HepG2 (cell line): ENCODE data around the gene SEPHS2. TPM values are rescaled to one million over a fixed set of nuclear protein-coding genes. Genes with fewer than 3 reads are reported as not detected.

Experiments
- CSRNP2 ChIP-seq: sonication (generic); formaldehyde crosslinking; conservative IDR thresholded peaks from 2 replicates; pipeline ENCODE4 v1.8.0; 2022; ENCODE audit warnings: low read depth, missing genetic modification reagents
- ETV5 ChIP-seq: IDR thresholded peaks from 2 replicates; pipeline ENCODE4 v1.6.1; 2018; ENCODE audit warnings: missing biosample characterization, missing genetic modification reagents, inconsistent platforms, borderline replicate concordance
- HDAC2 ChIP-seq: sonication (generic); formaldehyde crosslinking; IDR thresholded peaks from 2 replicates; pipeline ENCODE4 v1.4.0; 2020; ENCODE audit warnings: missing genetic modification reagents
- HMGXB3 ChIP-seq: sonication (generic); formaldehyde crosslinking; IDR thresholded peaks from 2 replicates; pipeline ENCODE4 v1.4.0; 2020; ENCODE audit warnings: missing genetic modification reagents, borderline replicate concordance
- IKZF5 ChIP-seq: IDR thresholded peaks from 2 replicates; pipeline ENCODE4 v1.6.1; 2018; ENCODE audit warnings: missing genetic modification reagents, mild to moderate bottlenecking, missing compliant biosample characterization
- ISL2 ChIP-seq: sonication (generic); formaldehyde crosslinking; IDR thresholded peaks from 2 replicates; pipeline ENCODE4 v1.5.0; 2020; ENCODE audit warnings: missing genetic modification reagents
- KDM5A ChIP-seq: fragments of 200-600 bp; sonication (generic); IDR thresholded peaks from 2 replicates; pipeline ENCODE4 v1.7.0; 2018; ENCODE audit warnings: antibody characterized with exemption, mild to moderate bottlenecking, low read length, borderline replicate concordance
- MAFG ChIP-seq: sonication (generic); formaldehyde crosslinking; IDR thresholded peaks from 2 replicates; pipeline ENCODE4 v1.5.1; 2020; ENCODE audit warnings: mild to moderate bottlenecking, missing genetic modification reagents
- PITX1 ChIP-seq: sonication (generic); formaldehyde crosslinking; IDR thresholded peaks from 2 replicates; pipeline ENCODE4 v1.5.1; 2020; ENCODE audit warnings: mild to moderate bottlenecking, missing genetic modification reagents
- RORA ChIP-seq: sonication (generic); formaldehyde crosslinking; IDR thresholded peaks from 2 replicates; pipeline ENCODE4 v1.5.0; 2020; ENCODE audit warnings: mild to moderate bottlenecking, missing genetic modification reagents, moderate library complexity
- SP140L ChIP-seq: sonication (generic); formaldehyde crosslinking; IDR thresholded peaks from 2 replicates; pipeline ENCODE4 v1.4.0; 2020; ENCODE audit warnings: missing genetic modification reagents, borderline replicate concordance
- ZEB1 ChIP-seq: IDR thresholded peaks from 2 replicates; pipeline ENCODE4 v1.6.1; 2012; ENCODE audit warnings: mild to moderate bottlenecking, low read depth, inconsistent platforms; ENCODE audit not compliant: insufficient replicate concordance
- ZNF24 ChIP-seq: fragments of 450-650 bp; IDR thresholded peaks from 2 replicates; pipeline ENCODE4 v1.6.1; 2017; ENCODE audit warnings: antibody characterized with exemption, mild to moderate bottlenecking
- ZNF343 ChIP-seq: sonication (generic); formaldehyde crosslinking; IDR thresholded peaks from 2 replicates; pipeline ENCODE4 v1.4.0; 2020; ENCODE audit warnings: mild to moderate bottlenecking, missing genetic modification reagents
- ZNF383 ChIP-seq: sonication (generic); formaldehyde crosslinking; IDR thresholded peaks from 2 replicates; pipeline ENCODE4 v1.4.0; 2020; ENCODE audit warnings: missing genetic modification reagents, mild to moderate bottlenecking, borderline replicate concordance
- ZNF687 ChIP-seq: sonication (generic); formaldehyde crosslinking; IDR thresholded peaks from 2 replicates; pipeline ENCODE4 v1.5.1; 2020; ENCODE audit warnings: mild to moderate bottlenecking, missing genetic modification reagents, moderate library complexity
- ZNF740 ChIP-seq: sonication (generic); formaldehyde crosslinking; IDR thresholded peaks from 2 replicates; pipeline ENCODE4 v1.4.0; 2020; ENCODE audit warnings: missing genetic modification reagents
- polyA plus RNA-seq, 8 experiments: library from polyadenylated mRNA; depleted of rRNA in 3 of 8; stranded (reverse) in 7 of 8; unstranded in 1 of 8; fragments of >200 nt; fragmentation: Illumina TruSeq in 4 of 8; extraction: Trizol in 4 of 8; gene quantifications; 2 replicates each; pipeline versions ENCODE4 v1.2.1 to v1.2.3, GENCODE V29; 2011 to 2016; ENCODE audit warnings: low read depth in 4 of 8, missing spikeins in 1 of 8, mixed read lengths in 1 of 8; ENCODE audit not compliant: insufficient read depth in 1 of 8
- total RNA-seq, 5 experiments: library from RNA; depleted of rRNA; stranded (reverse); fragments of >200 nt; fragmentation: Illumina TruSeq; extraction: Trizol; gene quantifications; 2 replicates each; pipeline ENCODE4 v1.2.3, GENCODE V29; 2016; ENCODE audit warnings: low read depth in 1 of 5

Gene SEPHS2
- total and polyA plus RNA-seq, 2 of the 13 experiments (the other 11 are each of a cell fraction or from before 2014, with no cell fraction given) = 20.7 to 127 TPM

- TF ChIP-seq ZNF740 (CRISPR knock-in tag) = no peak
- TF ChIP-seq RORA (CRISPR knock-in tag) = no peak
- TF ChIP-seq HMGXB3 = no peak
- no peak for TF ChIP-seq ZNF343 (CRISPR knock-in tag)
- no peak for TF ChIP-seq SP140L (CRISPR knock-in tag)
- TF ChIP-seq KDM5A = no peak
- no peak for TF ChIP-seq IKZF5 (CRISPR knock-in tag)
- no peak for TF ChIP-seq HDAC2
- 0 out of 2 replicates have a peak, but pooled peaks have one; percentile 14 for TF ChIP-seq ZNF383
- TF ChIP-seq CSRNP2 (CRISPR knock-in tag) = no peak
- TF ChIP-seq ZNF24 = no peak
- TF ChIP-seq PITX1 (CRISPR knock-in tag) = peak; percentile 41; the same call in 1 of the 2 replicates
- no peak for TF ChIP-seq MAFG
- no peak for TF ChIP-seq ZEB1
- TF ChIP-seq ISL2 (CRISPR knock-in tag) = no peak
- TF ChIP-seq ETV5 (CRISPR knock-in tag) = no peak
- TF ChIP-seq ZNF687 = no peak; the same call in 1 of the 2 replicates
Measured at GRCh38 chr16:30444231-30445148, 1.2 kb downstream of the SEPHS2 start (continued).
